A549 (cell line): ENCODE measurements around the gene DENR. TPM values are rescaled to one million over a fixed set of nuclear protein-coding genes. Genes with fewer than 3 reads are reported as not detected.
"Not testable (repeated sequence)": the region's sequence is repeated elsewhere in the genome, so short reads cannot be mapped to it uniquely, and the experiment has no call there.

Experiments used
- ATAC-seq, 2 experiments: fragments of 200-7000 bp in 1 of 2; fragments of >200 bp in 1 of 2; cut with Nextera tagmentation in 1 of 2; cut with Tn5 transposase in 1 of 2; 3 replicates each; pipeline versions ENCODE4 v1.8.0 to v1.9.1; 2018 to 2020; ENCODE audit warnings: mild to moderate bottlenecking in 1 of 2, moderate library complexity in 1 of 2
- CTCF ChIA-PET: fragments of 300-600 bp; sonication (Branson Sonifier 250); formaldehyde crosslinking; extraction: SDS; loops from one replicate; lab custom pipeline; 2021; ENCODE audit warnings: antibody characterized with exemption, inconsistent platforms; lab: Yijun Ruan, JAX
- POLR2A ChIA-PET: fragments of 350-600 bp; formaldehyde crosslinking; extraction: SDS; loops from one replicate; lab custom pipeline; 2021; ENCODE audit warnings: antibody characterized with exemption, inconsistent platforms; lab: Yijun Ruan, JAX
- DNase-seq, 2 experiments: peaks; one replicate each; pipeline versions ENCODE4 v3.0.0 to v3.0.0-alpha.2; 2011 to 2016; ENCODE audit warnings: low read depth in 1 of 2, low spot score in 1 of 2
- FAIRE-seq: peaks from 2 replicates; lab custom pipeline; 2011; peaks lifted over from hg19 to GRCh38; lab: Jason Lieb, UNC
- H3K27ac ChIP-seq, 2 experiments: fragments of >200 bp; sonication (Bioruptor Twin); formaldehyde crosslinking; 3 replicates each; pipeline ENCODE4 v1.5.1; 2016 to 2017
- H3K4me1 ChIP-seq: fragments of >200 bp; sonication (Bioruptor Twin); formaldehyde crosslinking; 3 replicates; pipeline ENCODE4 v1.6.1; 2016
- H3K4me2 ChIP-seq: fragments of >200 bp; sonication (Bioruptor Twin); formaldehyde crosslinking; 3 replicates; pipeline ENCODE4 v1.6.1; 2016
- H3K4me3 ChIP-seq: fragments of >200 bp; sonication (Bioruptor Twin); formaldehyde crosslinking; 3 replicates; pipeline ENCODE4 v1.5.1; 2016
- H3K9me3 ChIP-seq: fragments of >200 bp; sonication (Bioruptor Twin); formaldehyde crosslinking; 3 replicates; pipeline ENCODE4 v1.6.1; 2016
- ATOH8 ChIP-seq: fragments of 250-450 bp; sonication (Bioruptor Pico); IDR thresholded peaks from 2 replicates; pipeline ENCODE4 v1.5.0; 2020; ENCODE audit warnings: low read depth, mild to moderate bottlenecking, moderate library complexity
- BCL3 ChIP-seq: fragments of >200 bp; sonication (Bioruptor Twin); formaldehyde crosslinking; IDR thresholded peaks from 3 replicates; pipeline ENCODE4 v1.6.1; 2016
- BHLHE40 ChIP-seq: IDR thresholded peaks from 2 replicates; pipeline ENCODE4 v1.6.1; 2012; ENCODE audit warnings: low read depth, low read length, inconsistent platforms
- CBX2 ChIP-seq: fragments of 200-600 bp; sonication (generic); IDR thresholded peaks from 2 replicates; pipeline ENCODE4 v1.6.1; 2016; ENCODE audit warnings: low read depth, mild to moderate bottlenecking, borderline replicate concordance
- CBX8 ChIP-seq: fragments of 200-600 bp; sonication (generic); IDR thresholded peaks from 2 replicates; pipeline ENCODE4 v1.6.1; 2016
- CEBPB ChIP-seq, 2 experiments: fragments of >200 bp in 1 of 2; sonication (Bioruptor Twin) in 1 of 2; formaldehyde crosslinking in 1 of 2; IDR thresholded peaks; 2 replicates each; pipeline ENCODE4 v1.6.1; 2012 to 2016
- CHD2 ChIP-seq: fragments of 150-350 bp; IDR thresholded peaks from 2 replicates; pipeline ENCODE4 v1.6.1; 2014; ENCODE audit warnings: low read length; ENCODE audit not compliant: partially characterized antibody
- EHMT2 ChIP-seq: fragments of 200-600 bp; sonication (generic); IDR thresholded peaks from 2 replicates; pipeline ENCODE4 v1.6.1; 2016; ENCODE audit warnings: antibody characterized with exemption, low read depth, mild to moderate bottlenecking, moderate library complexity
- EP300 ChIP-seq, 2 experiments: fragments of >200 bp; sonication (Bioruptor Twin); formaldehyde crosslinking; IDR thresholded peaks; 2 replicates in 1 of 2; 3 replicates in 1 of 2; pipeline ENCODE4 v1.6.1; 2016 to 2017
- ESRRA ChIP-seq: fragments of 150-350 bp; IDR thresholded peaks from 2 replicates; pipeline ENCODE4 v1.6.1; 2014; ENCODE audit warnings: mild to moderate bottlenecking, low read length, borderline replicate concordance
- FOXS1 ChIP-seq: fragments of 250-450 bp; sonication (Bioruptor Pico); IDR thresholded peaks from 2 replicates; pipeline ENCODE4 v1.5.0; 2020; ENCODE audit warnings: mild to moderate bottlenecking, moderate library complexity
- GATA3 ChIP-seq: IDR thresholded peaks from 2 replicates; pipeline ENCODE4 v1.6.1; 2012; ENCODE audit warnings: borderline replicate concordance
- HES2 ChIP-seq: fragments of >200 bp; sonication (Bioruptor Twin); formaldehyde crosslinking; IDR thresholded peaks from 2 replicates; pipeline ENCODE4 v1.6.1; 2016
- HEYL ChIP-seq: fragments of 250-450 bp; sonication (Bioruptor Pico); IDR thresholded peaks from 2 replicates; pipeline ENCODE4 v1.8.0; 2021; ENCODE audit warnings: mild to moderate bottlenecking, moderate library complexity
- HOXA7 ChIP-seq: fragments of 250-450 bp; sonication (Bioruptor Pico); IDR thresholded peaks from 2 replicates; pipeline ENCODE4 v1.5.0; 2020; ENCODE audit warnings: mild to moderate bottlenecking, moderate library complexity
- HOXB13 ChIP-seq: fragments of 250-450 bp; sonication (Bioruptor Pico); IDR thresholded peaks from 2 replicates; pipeline ENCODE4 v1.5.0; 2020; ENCODE audit warnings: low read depth, mild to moderate bottlenecking, moderate library complexity
- HOXB5 ChIP-seq: fragments of 250-450 bp; sonication (Bioruptor Pico); IDR thresholded peaks from 2 replicates; pipeline ENCODE4 v1.5.0; 2020; ENCODE audit warnings: mild to moderate bottlenecking, moderate library complexity
- JUNB ChIP-seq: fragments of >200 bp; sonication (Bioruptor Twin); formaldehyde crosslinking; IDR thresholded peaks from 2 replicates; pipeline ENCODE4 v1.6.1; 2016
- MAFK ChIP-seq: fragments of 450-650 bp; IDR thresholded peaks from 2 replicates; pipeline ENCODE4 v1.6.1; 2014; ENCODE audit not compliant: partially characterized antibody
- MYC ChIP-seq: IDR thresholded peaks from 2 replicates; pipeline ENCODE4 v1.6.1; 2012; ENCODE audit warnings: mild to moderate bottlenecking, inconsistent platforms, low read length, improper control_type of control experiment, borderline replicate concordance
- NFE2L2 ChIP-seq: fragments of 150-350 bp; conservative IDR thresholded peaks from 2 replicates; pipeline ENCODE4 v1.6.1; 2014; ENCODE audit warnings: low read length
- PHF8 ChIP-seq: fragments of 200-600 bp; sonication (generic); IDR thresholded peaks from 2 replicates; pipeline ENCODE4 v1.6.1; 2016; ENCODE audit warnings: low read depth, mild to moderate bottlenecking, antibody characterized with exemption, moderate library complexity, borderline replicate concordance
- POLR2A ChIP-seq: IDR thresholded peaks from 2 replicates; pipeline ENCODE4 v1.6.1; 2012; ENCODE audit warnings: mild to moderate bottlenecking, low read length
- RARB ChIP-seq: fragments of 250-450 bp; sonication (Bioruptor Pico); IDR thresholded peaks from 2 replicates; pipeline ENCODE4 v1.8.0; 2021; ENCODE audit warnings: mild to moderate bottlenecking, moderate library complexity
- RCOR1 ChIP-seq: fragments of 150-350 bp; IDR thresholded peaks from 2 replicates; pipeline ENCODE4 v1.6.1; 2014; ENCODE audit warnings: antibody characterized with exemption, low read length, low read depth
- REST ChIP-seq: fragments of 200-600 bp; sonication (generic); IDR thresholded peaks from 2 replicates; pipeline ENCODE4 v1.6.1; 2016; ENCODE audit warnings: antibody characterized with exemption, mild to moderate bottlenecking, moderate library complexity
- SREBF2 ChIP-seq: fragments of 450-650 bp; IDR thresholded peaks from 2 replicates; pipeline ENCODE4 v1.6.1; 2014; ENCODE audit warnings: mild to moderate bottlenecking, moderate library complexity
- ZC3H11A ChIP-seq: fragments of 450-650 bp; IDR thresholded peaks from 2 replicates; pipeline ENCODE4 v1.6.1; 2014; ENCODE audit warnings: antibody characterized with exemption, mild to moderate bottlenecking
- WGBS: methylation state at CpG from one replicate; pipeline ENCODE4 v1.1.6; 2017; ENCODE audit errors: missing lambda C conversion rate; 5-methylcytosine and 5-hydroxymethylcytosine counted together
- polyA plus RNA-seq, 4 experiments: library from polyadenylated mRNA; depleted of rRNA in 3 of 4; stranded (reverse); fragments of >200 nt; fragmentation: RNase III in 1 of 4; extraction: RNeasy Plus Mini Kit Qiagen cat#74134 plus additional on column Dnase treatment in 1 of 4; gene quantifications; 2 replicates in 3 of 4; 3 replicates in 1 of 4; pipeline ENCODE4 v1.2.3, GENCODE V29; 2011 to 2017

Gene DENR
- polyA plus RNA-seq, 2 of the 4 experiments (the other 2 are of a cell fraction) = 76.0 to 98.2 TPM

GRCh38 chr12:122799641-122800243 lies 47.1 kb downstream of the DENR start:
- WGBS = 87% methylated on average over 13 of the region's 13 CpGs
- H3K27ac ChIP-seq = no peak overlapping the region
- no peak for TF ChIP-seq BCL3
- TF ChIP-seq HOXA7 (CRISPR knock-in tag) = no peak
- TF ChIP-seq HEYL (CRISPR knock-in tag) = no peak
- TF ChIP-seq EP300 (IDR thresholded peaks at IDR 0.05) = no peak
- TF ChIP-seq EHMT2 = no peak
- no peak for TF ChIP-seq CEBPB (IDR thresholded peaks at IDR 0.05)
- no peak for TF ChIP-seq JUNB
- no peak for TF ChIP-seq RCOR1
- TF ChIP-seq HOXB13 (CRISPR knock-in tag) = no peak
- TF ChIP-seq ATOH8 = no peak
- no peak for TF ChIP-seq FOXS1
- TF ChIP-seq NFE2L2 = no peak
- no peak for TF ChIP-seq CBX8
- TF ChIP-seq PHF8 = no peak
- no peak for TF ChIP-seq HES2
- TF ChIP-seq ZC3H11A = no peak
- no peak for TF ChIP-seq SREBF2
- TF ChIP-seq HOXB5 (CRISPR knock-in tag) = no peak
- no peak for TF ChIP-seq CHD2
- TF ChIP-seq, all 56 proteins: peak for 0
- DNase-seq = no peak
- Histone ChIP-seq H3K4me3 (no peak overlapping the region), H3K4me2 (no peak overlapping the region), H3K4me1 (no peaks in the 10 kb centered on the region), H3K9me3 (no peaks in the 10 kb centered on the region)
- ATAC-seq = peak in 1 of 2 experiments; percentile 23; a peak in 2 of 6 replicates
- FAIRE-seq = no peak
- ChIA-PET CTCF (interaction anchor here (0.8 to 1.8 kb wide), 6 partner anchors 10 to 152 kb away, joined by 3 to 8 read pairs (median 3); no protein-coding TSS in a partner anchor), POLR2A (no interaction called here)

- Histone ChIP-seq H3K4me2 (no peak overlapping the region), H3K9me3 (no peaks in the 10 kb centered on the region), H3K4me3 (no peak overlapping the region), H3K4me1 (no peaks in the 10 kb centered on the region), H3K27ac (no peak overlapping the region)
- DNase-seq (no peak), FAIRE-seq (no peak)
- ChIA-PET CTCF (interaction anchor here (1.1 to 1.7 kb wide), 5 partner anchors 10 to 191 kb away, joined by 3 to 15 read pairs (median 4); no protein-coding TSS in a partner anchor), POLR2A (no interaction called here)
- TF ChIP-seq CBX2 (no peak), POLR2A (no peak), ESRRA (no peak), FOXS1 (no peak), ATOH8 (no peak), REST (no peak), EP300 (IDR thresholded peaks at IDR 0.05) (no peak), PHF8 (no peak), RARB (CRISPR knock-in tag) (no peak), GATA3 (no peak), MAFK (no peak), MYC (no peak), BHLHE40 (no peak)
- TF ChIP-seq, all 56 proteins: peak for 0
- no peak for ATAC-seq
- WGBS = 76% methylated on average over 7 of the region's 7 CpGs
Observed at GRCh38 chr12:122803937-122804336, 51.3 kb downstream of the DENR start.

- FAIRE-seq, DNase-seq: not testable (repeated sequence)
- CTCF ChIA-PET = interaction anchor here (0.7 to 2.1 kb wide), 3 partner anchors 11 to 148 kb away, joined by 3 to 23 read pairs (median 5); no protein-coding TSS in a partner anchor
Observed at GRCh38 chr12:122804957-122805356, 52.3 kb downstream of the DENR start.

More at GRCh38 chr12:122804957-122805356, 52.3 kb downstream of the DENR start:
- H3K27ac ChIP-seq, H3K4me2 ChIP-seq, H3K4me3 ChIP-seq, H3K4me1 ChIP-seq, ATAC-seq, H3K9me3 ChIP-seq: not testable (repeated sequence)
- 86% methylated on average over 9 of the region's 9 CpGs for WGBS
- POLR2A ChIA-PET = interaction anchor here (0.6 kb wide), 2 partner anchors 465 to 539 kb away, joined by 3 to 4 read pairs; partner anchors contain the start of gene VPS33A
